ENCODE results near the gene RHBDD3. TPM values are rescaled to one million over a fixed set of nuclear protein-coding genes. Genes with fewer than 3 reads are reported as not detected.

The RHBDD3 gene
- polyA plus RNA-seq, 3 donors = 4.0 to 11.1 (median 4.8) TPM

GRCh38 chr22:29260601-29261315 lies 7.0 kb downstream of the RHBDD3 start:
- Histone ChIP-seq H3K4me1 (ENCODE audit: control insufficient read depth in 1 of 2, insufficient read depth in 2 of 2, low read length in 2 of 2) (no peaks in the 10 kb centered on the region), H3K4me2 (replicated peaks; ENCODE audit: extremely low read depth, low read length, poor library complexity, severe bottlenecking) (no peak overlapping the region), H3K79me2 (ENCODE audit: insufficient read depth, low read length) (no peaks in the 10 kb centered on the region), H3K9ac (ENCODE audit: insufficient read depth, low read length, poor library complexity, severe bottlenecking) (no peak overlapping the region), H3K27me3 (ENCODE audit: control insufficient read depth in 2 of 2, insufficient read depth in 2 of 2, low read length in 2 of 2) (no peaks in the 10 kb centered on the region), H2AFZ (ENCODE audit: insufficient read depth, low read depth, low read length, poor library complexity, severe bottlenecking) (no peak overlapping the region), H3K4me3 (replicated peaks in 1 of 3; ENCODE audit: low read depth in 2 of 3, low read length in 3 of 3) (no peak overlapping the region), H4K20me1 (ENCODE audit: insufficient read depth, low read length) (no peaks in the 10 kb centered on the region), H3K9me3 (replicated peaks in 1 of 2; ENCODE audit: control insufficient read depth in 1 of 2, insufficient read depth in 1 of 2, low read length in 2 of 2) (no peaks in the 10 kb centered on the region), H3K27ac (ENCODE audit: low read depth in 1 of 2, low read length in 2 of 2) (no peak overlapping the region), H3K36me3 (replicated peaks in 1 of 2; ENCODE audit: control insufficient read depth in 1 of 2, insufficient read depth in 2 of 2, low read length in 2 of 2) (peaks cover 5 to 13% of the 10 kb centered on the region in 2 donors)
- intact Hi-C loops (cut with micrococcal nuclease) = loop anchor here in 1 of 2 donors (10.0 kb wide), 1 partner anchor 124 kb away; the partner anchor contains the start of gene AP1B1
- DNase-seq = no peak
- Mint-ChIP-seq H3K4me1 (peaks cover under 1% of the 10 kb centered on the region), H3K27ac (peak overlapping the region in 2 of 7 donors; percentile 41 to 81), H3K36me3 (peaks cover 8 to 16% of the 10 kb centered on the region in 2 donors), H3K9me3 (no peaks in the 10 kb centered on the region), H3K4me3 (no peak overlapping the region), H3K27me3 (ENCODE audit: low read depth in 3 of 3) (peaks cover 0 to 4% (median 2%) of the 10 kb centered on the region in 3 donors)
- TF ChIP-seq, protein P1, sequence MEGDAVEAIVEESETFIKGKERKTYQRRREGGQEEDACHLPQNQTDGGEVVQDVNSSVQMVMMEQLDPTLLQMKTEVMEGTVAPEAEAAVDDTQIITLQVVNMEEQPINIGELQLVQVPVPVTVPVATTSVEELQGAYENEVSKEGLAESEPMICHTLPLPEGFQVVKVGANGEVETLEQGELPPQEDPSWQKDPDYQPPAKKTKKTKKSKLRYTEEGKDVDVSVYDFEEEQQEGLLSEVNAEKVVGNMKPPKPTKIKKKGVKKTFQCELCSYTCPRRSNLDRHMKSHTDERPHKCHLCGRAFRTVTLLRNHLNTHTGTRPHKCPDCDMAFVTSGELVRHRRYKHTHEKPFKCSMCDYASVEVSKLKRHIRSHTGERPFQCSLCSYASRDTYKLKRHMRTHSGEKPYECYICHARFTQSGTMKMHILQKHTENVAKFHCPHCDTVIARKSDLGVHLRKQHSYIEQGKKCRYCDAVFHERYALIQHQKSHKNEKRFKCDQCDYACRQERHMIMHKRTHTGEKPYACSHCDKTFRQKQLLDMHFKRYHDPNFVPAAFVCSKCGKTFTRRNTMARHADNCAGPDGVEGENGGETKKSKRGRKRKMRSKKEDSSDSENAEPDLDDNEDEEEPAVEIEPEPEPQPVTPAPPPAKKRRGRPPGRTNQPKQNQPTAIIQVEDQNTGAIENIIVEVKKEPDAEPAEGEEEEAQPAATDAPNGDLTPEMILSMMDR (IDR thresholded peaks at IDR 0.05) = no peak
- WGBS (ENCODE audit: insufficient coverage) = 94% methylated on average over 17 of the region's 17 CpGs

GRCh38 chr22:29260031-29260560 lies 7.7 kb downstream of the RHBDD3 start:
- H3K27me3 Mint-ChIP-seq (ENCODE audit: low read depth in 3 of 3) = peaks cover 0 to 4% (median 2%) of the 10 kb centered on the region in 3 donors
- Histone ChIP-seq H3K27me3 (ENCODE audit: control insufficient read depth in 2 of 2, insufficient read depth in 2 of 2, low read length in 2 of 2) (no peaks in the 10 kb centered on the region), H3K79me2 (ENCODE audit: insufficient read depth, low read length) (no peaks in the 10 kb centered on the region), H3K27ac (ENCODE audit: low read depth in 1 of 2, low read length in 2 of 2) (no peak overlapping the region), H4K20me1 (ENCODE audit: insufficient read depth, low read length) (no peaks in the 10 kb centered on the region), H3K4me1 (ENCODE audit: control insufficient read depth in 1 of 2, insufficient read depth in 2 of 2, low read length in 2 of 2) (no peaks in the 10 kb centered on the region), H3K9ac (ENCODE audit: insufficient read depth, low read length, poor library complexity, severe bottlenecking) (no peak overlapping the region), H2AFZ (ENCODE audit: insufficient read depth, low read depth, low read length, poor library complexity, severe bottlenecking) (no peak overlapping the region), H3K4me2 (replicated peaks; ENCODE audit: extremely low read depth, low read length, poor library complexity, severe bottlenecking) (no peak overlapping the region), H3K9me3 (replicated peaks in 1 of 2; ENCODE audit: control insufficient read depth in 1 of 2, insufficient read depth in 1 of 2, low read length in 2 of 2) (no peaks in the 10 kb centered on the region), H3K4me3 (replicated peaks in 1 of 3; ENCODE audit: low read depth in 2 of 3, low read length in 3 of 3) (no peak overlapping the region), H3K36me3 (replicated peaks in 1 of 2; ENCODE audit: control insufficient read depth in 1 of 2, insufficient read depth in 2 of 2, low read length in 2 of 2) (peaks cover 1 to 13% of the 10 kb centered on the region in 2 donors)
- TF ChIP-seq, protein P1 (IDR thresholded peaks at IDR 0.05) = no peak
- intact Hi-C loops (cut with micrococcal nuclease) = loop anchor here in 1 of 2 donors (10.0 kb wide), 1 partner anchor 125 kb away; the partner anchor contains the start of gene AP1B1
- no peak for DNase-seq
- 96% methylated on average over 7 of the region's 13 CpGs for WGBS (ENCODE audit: insufficient coverage)
- H3K36me3 Mint-ChIP-seq = peaks cover 8 to 16% of the 10 kb centered on the region in 2 donors
- no peak overlapping the region for H3K27ac Mint-ChIP-seq
- H3K4me1 Mint-ChIP-seq = no peaks in the 10 kb centered on the region
- H3K9me3 Mint-ChIP-seq = no peaks in the 10 kb centered on the region
- H3K4me3 Mint-ChIP-seq = no peak overlapping the region

All from CD14-positive monocyte (primary cell).